Activated CD8-positive, alpha-beta memory T cell treated with anti-CD3 and anti-CD28 coated beads, Interleukin-2, amount 50 U/mL, for 4 hours (primary cell): ENCODE data around the gene OR2A12.
"Not testable (repeated sequence)": the region's sequence is repeated elsewhere in the genome, so short reads cannot be mapped to it uniquely, and the experiment has no call there.

Experiments
- DNase-seq: peaks from one replicate; pipeline ENCODE4 v3.0.0-alpha.2; 2020

The OR2A12 gene, protein sequence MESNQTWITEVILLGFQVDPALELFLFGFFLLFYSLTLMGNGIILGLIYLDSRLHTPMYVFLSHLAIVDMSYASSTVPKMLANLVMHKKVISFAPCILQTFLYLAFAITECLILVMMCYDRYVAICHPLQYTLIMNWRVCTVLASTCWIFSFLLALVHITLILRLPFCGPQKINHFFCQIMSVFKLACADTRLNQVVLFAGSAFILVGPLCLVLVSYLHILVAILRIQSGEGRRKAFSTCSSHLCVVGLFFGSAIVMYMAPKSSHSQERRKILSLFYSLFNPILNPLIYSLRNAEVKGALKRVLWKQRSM

DNA sequence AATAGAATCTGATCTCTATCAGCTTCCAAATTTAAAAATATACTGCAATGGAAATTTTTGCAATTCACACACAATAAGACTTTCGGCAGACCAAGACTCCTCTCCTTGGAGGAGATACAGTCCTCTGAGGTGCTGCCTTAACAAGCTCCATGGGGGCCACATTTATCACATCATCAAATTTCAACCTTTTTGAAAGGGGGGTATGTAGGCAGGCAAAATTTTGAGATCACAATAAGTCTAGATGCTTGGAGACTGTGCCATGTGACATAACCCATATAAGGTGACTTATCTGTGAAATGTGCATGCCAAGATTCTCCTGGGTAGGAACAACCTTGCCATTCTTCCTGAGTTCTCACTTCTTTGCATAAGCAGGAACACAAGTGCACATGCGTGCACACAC, at the start of gene OR2A12:
TSS of gene OR2A12 (plus strand) at position 301 of the 400 bp plus-strand sequence. CDS start 8,830 bp downstream, outside the sequence.
- no peak for DNase-seq

- no peak for DNase-seq
Measured at GRCh38 chr7:144036302-144036885, 49.7 kb upstream of the OR2A12 start.

DNA sequence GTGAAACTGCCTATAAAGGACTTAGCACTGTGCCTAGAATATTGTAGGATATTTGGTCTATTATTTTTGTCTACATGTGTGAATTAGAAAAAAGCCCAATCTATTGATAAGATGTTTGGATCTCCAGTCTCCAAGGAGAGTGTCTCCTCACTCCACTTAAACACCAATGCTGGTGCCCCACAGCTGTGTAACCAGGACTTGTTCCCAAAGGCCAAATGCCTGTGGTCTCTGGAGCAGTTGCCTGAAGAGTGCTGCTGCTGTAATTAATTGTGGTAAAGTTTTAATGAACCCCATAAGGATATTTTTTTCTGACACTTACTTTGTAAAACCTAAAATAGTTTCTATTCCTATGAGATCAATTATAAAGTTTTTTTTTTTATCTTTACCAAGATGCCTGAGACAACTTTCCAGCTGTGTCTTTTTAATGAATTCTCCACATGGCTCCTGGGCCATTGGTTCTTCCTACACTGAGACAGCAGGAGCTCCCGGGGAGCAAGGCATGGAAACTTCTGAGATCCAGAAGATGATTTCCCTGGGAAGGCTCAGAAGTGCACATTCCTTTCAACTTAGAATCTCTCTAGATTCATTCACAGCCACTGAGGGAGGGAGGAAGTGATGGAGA, 48.6 kb upstream of the OR2A12 start:
- no peak for DNase-seq

DNA sequence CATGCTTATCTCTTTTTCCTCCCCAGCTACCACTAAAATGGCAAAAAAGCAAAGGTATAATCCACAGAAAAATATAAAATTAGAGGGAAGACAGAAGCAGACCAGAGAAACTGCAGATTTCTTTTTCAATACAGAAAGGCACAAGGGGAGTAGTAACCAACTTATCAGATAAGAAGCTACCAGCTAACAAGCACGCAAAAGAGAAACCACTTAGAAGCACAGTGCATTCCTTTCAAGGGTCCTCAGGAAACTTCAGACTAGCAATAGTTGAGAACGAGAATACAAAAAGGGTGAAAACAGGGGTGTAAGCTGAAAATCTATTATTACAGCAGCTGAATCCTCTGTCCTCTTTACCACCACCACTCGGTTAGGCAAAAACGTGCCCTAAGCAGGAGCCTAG, 47.2 kb upstream of the OR2A12 start:
- DNase-seq = no peak

DNA sequence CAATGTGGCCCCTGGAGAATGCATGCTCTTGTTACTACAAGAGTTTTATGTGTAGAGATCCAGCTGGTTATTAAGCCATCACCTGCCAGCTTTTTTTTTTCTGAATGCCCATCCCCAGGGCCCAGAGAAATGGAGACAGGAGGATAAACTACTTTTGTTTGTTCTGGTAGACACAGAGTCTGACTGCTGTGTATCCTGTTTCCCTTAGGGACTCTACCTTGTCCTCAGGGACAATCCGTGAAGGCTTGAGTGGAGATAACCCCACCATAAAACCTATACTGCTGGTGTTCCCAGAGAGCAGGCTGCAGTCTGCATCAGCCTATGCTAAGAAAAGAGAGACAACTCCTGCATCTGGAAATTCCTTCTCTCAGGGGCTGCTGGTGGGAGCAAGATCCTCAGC, 37.4 kb upstream of the OR2A12 start, which contains the start of gene OR2A5:
TSS of gene OR2A5 (plus strand) at position 301 of the 400 bp plus-strand sequence. CDS start 1,454 bp downstream, outside the sequence.
- no peak for DNase-seq

- no peak for DNase-seq
Measured at GRCh38 chr7:144049491-144049890, 36.6 kb upstream of the OR2A12 start.

GRCh38 chr7:144050093-144050492, 36.0 kb upstream of the OR2A12 start:
- no peak for DNase-seq

GRCh38 chr7:144050884-144051283, 35.2 kb upstream of the OR2A12 start:
- DNase-seq = not testable (repeated sequence)

DNA sequence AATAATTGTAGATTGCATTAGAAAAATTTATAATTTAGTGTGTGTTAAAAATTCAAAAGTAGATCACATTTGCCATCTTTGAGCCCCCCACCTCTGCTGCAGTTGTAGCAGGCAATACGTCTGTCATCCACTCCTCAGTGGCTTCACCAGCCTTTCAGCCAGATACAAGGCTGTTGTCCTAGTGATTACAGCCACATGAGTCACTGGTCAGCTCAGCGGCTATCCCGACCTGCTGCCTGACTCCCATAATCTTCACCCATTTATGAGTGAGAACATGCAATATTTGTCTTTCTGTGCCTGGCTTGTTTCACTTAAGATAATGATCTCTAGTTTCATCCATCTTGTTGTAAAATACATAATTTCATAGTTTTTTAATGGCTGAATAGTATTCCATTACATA, 28.1 kb upstream of the OR2A12 start:
- DNase-seq = no peak

DNA sequence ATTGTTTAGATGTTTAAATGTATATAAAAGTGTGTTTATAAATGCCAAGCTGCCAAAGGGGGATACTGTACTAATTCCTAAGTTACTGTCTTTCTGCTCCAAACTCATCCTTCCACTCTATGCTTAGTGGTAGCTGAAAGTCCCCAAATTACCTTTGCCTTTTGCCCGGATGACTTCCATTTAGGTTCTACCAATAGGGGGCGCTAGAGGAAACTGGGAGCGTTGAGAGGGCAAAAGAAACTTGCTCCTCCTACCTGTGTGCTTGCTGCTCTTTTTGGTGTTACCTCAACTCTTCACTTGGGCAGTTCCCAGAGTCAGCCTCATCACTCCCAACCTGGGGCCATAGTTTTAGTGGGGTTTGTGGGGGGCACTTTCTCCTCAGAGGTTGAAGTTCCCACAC, 22.4 kb upstream of the OR2A12 start:
- no peak for DNase-seq

DNA sequence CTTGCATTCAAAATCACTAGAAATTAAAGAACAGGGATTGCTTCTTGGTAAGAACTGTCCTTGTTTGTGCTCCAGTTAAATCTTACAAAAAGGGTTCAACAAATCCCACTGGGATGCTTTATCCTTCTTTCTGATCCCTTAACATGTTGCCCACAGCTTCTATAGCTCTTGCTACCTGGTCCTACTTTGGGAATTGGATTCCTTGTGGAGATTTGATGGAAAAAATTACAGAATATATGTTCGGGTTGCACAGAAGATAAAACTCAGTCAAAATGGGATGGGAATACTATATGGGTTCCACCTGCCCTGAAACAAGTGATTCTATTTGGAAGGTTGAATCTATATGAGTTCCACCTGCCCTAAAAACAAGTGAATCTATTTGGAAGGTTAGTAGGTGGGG, 16.6 kb upstream of the OR2A12 start, which contains the start of gene OR2A25:
TSS of gene OR2A25 (plus strand) at position 301 of the 400 bp plus-strand sequence. CDS start 4,409 bp downstream, outside the sequence.
- no peak for DNase-seq

GRCh38 chr7:144069953-144070352, 16.1 kb upstream of the OR2A12 start:
- DNase-seq = no peak

DNA sequence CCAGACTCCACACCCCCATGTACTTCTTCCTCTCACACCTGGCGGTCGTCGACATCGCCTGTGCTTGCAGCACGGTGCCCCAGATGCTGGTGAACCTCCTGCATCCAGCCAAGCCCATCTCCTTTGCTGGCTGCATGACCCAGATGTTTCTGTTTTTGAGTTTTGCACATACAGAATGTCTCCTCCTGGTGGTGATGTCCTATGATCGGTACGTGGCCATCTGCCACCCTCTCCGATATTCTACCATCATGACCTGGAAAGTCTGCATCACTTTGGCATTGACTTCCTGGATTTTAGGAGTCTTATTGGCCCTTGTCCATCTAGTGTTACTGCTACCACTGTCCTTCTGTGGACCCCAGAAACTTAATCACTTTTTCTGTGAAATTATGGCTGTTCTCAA, 11.7 kb upstream of the OR2A12 start:
- no peak for DNase-seq

GRCh38 chr7:144086730-144087129, 652 bp downstream of the OR2A12 start:
- no peak for DNase-seq

DNA sequence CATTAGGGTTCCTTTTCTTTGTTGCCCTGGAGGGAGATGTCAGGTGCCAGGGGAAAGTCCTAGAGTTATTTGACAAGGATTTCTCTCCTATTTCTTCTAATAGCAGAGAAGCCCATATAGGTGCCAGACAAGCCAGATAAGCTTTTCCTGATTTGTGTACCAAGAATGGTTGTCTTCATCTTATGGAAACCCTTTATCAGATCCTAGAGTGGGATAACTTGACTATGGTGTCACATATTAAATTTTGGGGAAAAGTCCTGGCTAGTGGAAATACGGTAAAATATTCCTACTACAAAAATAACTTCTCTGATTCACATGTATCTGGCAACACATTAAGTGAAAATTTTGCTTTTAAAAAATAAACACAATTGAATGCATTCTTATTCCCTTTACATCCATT, 1.2 kb downstream of the OR2A12 start:
- no peak for DNase-seq

- no peak for DNase-seq
Measured at GRCh38 chr7:144090667-144091066, 4.6 kb downstream of the OR2A12 start.

GRCh38 chr7:144098776-144099175, 12.7 kb downstream of the OR2A12 start:
- DNase-seq = no peak

DNA sequence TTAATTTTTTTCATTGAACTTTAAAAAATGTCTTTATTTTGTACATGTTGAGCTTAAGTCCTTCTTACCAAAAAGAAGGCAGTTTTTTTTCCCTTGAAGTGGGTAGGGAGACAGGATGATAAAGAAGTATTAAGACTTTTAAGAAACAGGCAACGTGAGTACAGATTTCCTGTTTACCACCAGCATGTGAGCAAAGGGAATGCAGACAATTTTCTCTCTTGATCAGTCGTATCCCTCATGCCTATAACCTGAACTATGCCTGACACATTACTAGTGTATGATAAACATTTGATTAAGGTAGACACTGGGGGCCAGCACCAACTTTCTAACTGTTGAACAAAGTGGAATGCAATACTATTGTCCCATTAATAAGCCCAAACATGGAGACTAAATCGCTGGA, 14.5 kb downstream of the OR2A12 start:
- DNase-seq = no peak

DNA sequence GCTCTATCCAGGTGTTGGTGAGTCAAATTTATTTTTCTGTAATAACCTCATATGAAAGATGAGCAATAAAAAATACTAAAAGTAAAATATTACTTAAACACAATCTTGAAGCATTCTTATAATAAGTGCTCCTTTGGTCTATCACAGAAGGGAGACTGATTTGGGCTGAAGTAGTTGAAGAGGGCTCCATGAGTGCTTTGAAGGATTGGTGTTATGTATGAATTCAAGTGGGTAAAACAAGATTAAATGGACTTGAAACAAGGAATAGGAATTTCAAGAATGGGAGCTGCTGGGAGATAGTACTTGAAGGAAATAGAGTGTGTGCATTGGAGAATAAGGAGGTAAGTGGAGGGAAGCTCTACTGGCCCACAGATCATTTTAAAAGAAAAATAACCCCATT, 16.0 kb downstream of the OR2A12 start:
- no peak for DNase-seq

DNA sequence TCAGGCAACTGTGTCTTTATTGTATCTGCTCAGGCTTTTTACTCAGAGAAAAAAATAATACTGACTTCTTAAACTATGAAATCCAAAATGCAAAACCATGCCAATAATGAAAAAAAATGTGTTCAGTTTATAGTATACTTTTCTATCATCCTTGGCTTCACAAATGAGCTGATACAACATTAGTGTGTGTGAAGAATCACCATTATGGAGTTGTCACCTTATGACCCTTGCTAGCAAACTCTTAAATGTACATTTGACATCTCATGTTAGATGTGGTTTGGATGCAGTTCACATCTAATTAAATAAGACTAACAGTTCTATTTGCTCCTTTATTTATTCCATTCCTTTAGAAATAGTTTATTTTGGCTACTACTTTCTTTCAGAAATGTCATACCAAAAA, 19.1 kb downstream of the OR2A12 start:
- DNase-seq = no peak

DNA sequence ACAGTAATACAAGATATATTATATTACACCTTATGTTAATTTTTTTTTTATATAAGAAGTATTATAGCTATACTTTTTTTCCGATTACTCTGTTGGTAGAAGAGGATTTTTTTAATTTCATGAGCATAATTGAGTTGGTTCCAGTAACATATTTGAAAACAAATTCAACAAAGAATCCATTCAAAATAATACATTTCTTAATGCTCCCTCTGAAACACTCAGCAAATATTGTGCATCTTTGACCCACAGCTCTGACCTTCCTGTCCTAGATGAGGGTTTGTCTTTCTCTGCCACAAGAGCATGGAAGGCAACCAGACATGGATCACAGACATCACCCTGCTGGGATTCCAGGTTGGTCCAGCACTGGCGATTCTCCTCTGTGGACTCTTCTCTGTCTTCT, 23.2 kb downstream of the OR2A12 start, which contains the start of gene OR2A2:
TSS of gene OR2A2 (plus strand) at position 301 of the 400 bp plus-strand sequence. CDS start at position 301, 0 bp downstream.
- no peak for DNase-seq

- DNase-seq = no peak
Measured at GRCh38 chr7:144110272-144110671, 24.2 kb downstream of the OR2A12 start.

DNA sequence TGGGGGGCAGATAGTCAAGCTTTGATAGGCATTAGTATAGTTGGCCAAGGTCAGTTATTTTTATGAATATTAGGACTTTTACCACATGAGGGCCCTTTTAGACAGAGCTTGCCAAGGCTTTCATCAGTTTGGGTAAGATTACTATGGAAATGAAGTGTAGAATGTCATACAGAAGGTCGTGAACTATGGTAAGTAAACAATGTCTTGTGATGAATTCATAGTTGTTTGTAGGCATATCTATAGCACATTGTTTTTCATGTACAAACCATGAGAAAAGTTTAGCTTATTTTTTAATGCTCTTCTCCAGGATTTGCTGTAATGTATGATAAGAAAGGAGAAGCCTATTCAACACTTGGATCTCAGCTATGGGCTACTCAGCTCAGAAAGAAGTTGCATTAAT, 27.6 kb downstream of the OR2A12 start:
- no peak for DNase-seq

DNA sequence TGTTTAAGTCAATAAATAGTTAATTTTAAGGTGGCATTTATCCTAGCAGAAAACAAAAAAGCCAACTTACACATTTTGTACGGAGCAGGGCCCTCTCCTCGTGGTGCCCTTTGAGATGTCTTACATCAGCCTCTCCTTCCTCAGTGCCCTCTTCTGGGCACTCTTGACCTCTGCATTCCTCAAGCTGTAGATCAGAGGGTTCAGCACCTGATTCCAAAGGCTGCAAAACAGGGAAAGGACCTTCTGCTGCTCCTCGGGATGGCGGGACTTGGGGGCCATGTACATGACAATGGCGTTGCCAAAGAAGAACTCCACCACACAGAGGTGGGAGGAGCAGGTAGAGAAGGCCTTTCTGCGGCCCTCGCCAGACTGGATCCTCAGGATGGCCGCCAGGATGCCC, 32.3 kb downstream of the OR2A12 start:
- no peak for DNase-seq
